GM18505 (cell line): ENCODE results near the gene FBXW8.

Experiments
- ATAC-seq: cut with Tn5 transposase; IDR thresholded peaks from one replicate; pipeline ENCODE4 v1.9.1; 2021; ENCODE audit not compliant: unreplicated experiment
- POLR2A ChIP-seq: IDR thresholded peaks from 4 replicates; pipeline ENCODE4 v1.6.1; 2011; ENCODE audit warnings: borderline replicate concordance; ENCODE audit not compliant: insufficient read depth, insufficient read length; ENCODE audit errors: extremely low read depth

Gene FBXW8

GRCh38 chr12:117069926-117070900 lies 159.5 kb downstream of the FBXW8 start:
- TF ChIP-seq POLR2A: no peak
- ATAC-seq: no peak

- no peak for TF ChIP-seq POLR2A
- no peak for ATAC-seq
Observed at GRCh38 chr12:117071009-117071408, 160.3 kb downstream of the FBXW8 start.

- TF ChIP-seq POLR2A: no peak
- no peak for ATAC-seq
Observed at GRCh38 chr12:117072106-117072505, 161.4 kb downstream of the FBXW8 start.

- no peak for TF ChIP-seq POLR2A
- no peak for ATAC-seq
Observed at GRCh38 chr12:117072736-117073490, 162.2 kb downstream of the FBXW8 start.

GRCh38 chr12:117073611-117074010 lies 162.9 kb downstream of the FBXW8 start:
- TF ChIP-seq POLR2A: no peak
- no peak for ATAC-seq

GRCh38 chr12:117076410-117077372 lies 165.9 kb downstream of the FBXW8 start:
- no peak for ATAC-seq
- no peak for TF ChIP-seq POLR2A

- no peak for ATAC-seq
- TF ChIP-seq POLR2A: no peak
Observed at GRCh38 chr12:117079487-117079886, 168.7 kb downstream of the FBXW8 start.

GRCh38 chr12:117080661-117081144 lies 170.0 kb downstream of the FBXW8 start:
- no peak for ATAC-seq
- no peak for TF ChIP-seq POLR2A
